NK-92 (cell line): ENCODE results near the gene HDHD2.

Source experiments
- DNase-seq: peaks from one replicate; lab custom pipeline; 2025; ENCODE audit not compliant: unreplicated experiment; lab: John Stamatoyannopoulos, UW

Gene HDHD2

DNA sequence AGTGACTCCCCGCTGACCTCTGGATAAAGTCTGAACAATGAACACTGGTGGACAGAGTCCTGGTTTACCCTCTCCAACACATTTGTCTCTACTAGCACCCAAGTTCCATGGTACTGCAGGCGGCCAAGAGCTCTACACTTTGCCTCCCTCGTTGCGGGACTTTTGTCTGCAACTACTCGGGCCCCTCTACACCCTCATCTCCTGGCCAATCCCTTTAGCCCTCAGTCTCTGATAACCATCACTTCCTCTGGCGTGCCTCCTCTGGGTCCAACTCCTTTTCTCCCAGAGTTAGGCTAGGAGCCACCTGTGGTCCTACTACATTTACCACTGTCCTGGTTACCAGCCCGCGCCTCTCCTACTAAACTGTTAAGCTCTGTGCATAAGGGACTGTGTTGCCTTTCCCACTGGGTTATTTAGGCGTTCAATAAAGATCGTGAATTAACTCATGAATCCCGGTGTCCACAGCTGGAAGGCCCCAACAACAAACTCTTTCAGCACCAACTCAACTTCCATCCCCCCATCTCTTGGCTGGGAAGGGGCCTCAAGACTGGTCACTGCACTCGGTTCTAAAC, 757 bp downstream of the HDHD2 start:
- no peak for DNase-seq

DNA sequence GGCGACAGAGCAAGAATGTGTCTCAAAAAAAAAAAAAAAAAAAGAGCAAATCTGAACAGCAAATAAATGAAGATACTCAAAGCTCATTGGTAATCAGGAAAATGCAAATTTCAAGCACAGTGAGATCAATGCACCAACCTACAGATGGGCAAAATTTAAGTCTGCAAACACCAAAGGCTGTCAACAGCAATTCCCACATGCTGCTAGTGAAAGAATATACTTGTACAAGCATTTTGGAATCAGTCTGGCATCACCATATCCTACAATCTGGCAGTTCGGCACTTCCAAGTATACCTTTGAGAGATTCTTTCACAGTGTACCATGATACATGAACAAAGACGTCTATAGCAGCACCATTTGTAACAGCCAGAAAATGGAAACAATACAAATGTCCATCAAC, 4.1 kb downstream of the HDHD2 start:
- no peak for DNase-seq

DNA sequence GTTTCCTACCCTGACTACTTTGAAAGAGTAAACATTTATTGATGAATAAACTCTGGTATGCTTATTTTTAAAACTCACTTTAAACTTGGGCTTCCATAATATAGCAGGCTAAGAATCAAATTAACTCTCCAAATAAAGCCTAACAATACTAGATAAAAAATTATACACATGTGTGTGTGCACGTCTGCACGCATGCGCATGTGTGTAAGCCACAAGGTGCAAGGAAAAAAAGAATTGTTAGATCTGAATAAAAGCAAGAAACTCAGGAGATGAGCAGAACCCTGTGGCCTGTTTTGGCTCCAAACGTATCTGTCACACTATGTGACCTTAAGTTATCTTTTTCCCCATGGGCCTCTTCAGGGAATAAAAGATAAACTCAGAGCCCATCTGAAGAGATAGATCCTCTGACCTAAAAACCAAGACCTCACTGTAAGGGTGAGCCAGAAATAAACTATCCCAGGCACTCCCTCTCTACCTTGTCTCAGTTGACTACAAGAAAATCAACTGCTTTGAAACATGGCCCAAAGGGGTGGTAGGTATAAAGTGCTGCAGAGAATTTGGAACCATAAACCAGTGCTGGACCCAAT, 6.3 kb downstream of the HDHD2 start:
- no peak for DNase-seq

DNA sequence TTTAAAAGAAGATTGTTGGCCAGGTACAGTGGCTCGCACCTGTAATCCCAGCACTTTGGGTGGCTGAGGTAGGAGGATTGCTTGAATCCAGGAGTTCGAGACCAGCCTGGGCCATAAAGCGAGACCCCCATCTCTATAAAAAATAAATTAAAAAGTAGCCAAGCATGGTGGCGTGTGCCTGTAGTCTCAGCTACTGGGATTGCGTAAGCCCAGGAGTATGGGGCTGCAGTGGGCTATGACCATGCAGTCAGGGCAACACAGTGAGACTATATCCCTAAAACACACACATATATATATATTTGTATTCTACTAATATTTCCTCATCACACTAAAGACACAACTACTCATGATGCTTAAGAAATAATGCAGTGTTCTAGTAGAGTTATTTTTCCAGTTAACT, 7.1 kb downstream of the HDHD2 start:
- DNase-seq: no peak

DNA sequence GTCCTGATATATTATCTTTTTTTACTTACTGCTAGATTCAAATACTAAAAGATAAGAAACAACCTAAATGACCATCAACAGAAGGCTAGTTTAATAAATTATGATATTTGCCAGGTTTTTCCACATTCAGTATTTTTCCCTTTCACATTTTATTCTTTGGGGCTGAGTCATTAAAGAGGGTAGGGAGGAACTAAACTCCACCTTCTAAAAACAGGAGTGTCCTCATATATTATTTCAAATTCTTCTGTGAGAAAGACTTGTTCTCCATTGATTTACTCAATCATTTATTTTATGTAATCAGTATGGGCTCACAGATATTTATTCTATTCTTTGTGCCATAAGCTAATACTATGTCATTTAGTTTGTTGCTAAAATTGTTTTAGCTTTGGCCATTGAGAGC, 9.0 kb downstream of the HDHD2 start:
- no peak for DNase-seq

DNA sequence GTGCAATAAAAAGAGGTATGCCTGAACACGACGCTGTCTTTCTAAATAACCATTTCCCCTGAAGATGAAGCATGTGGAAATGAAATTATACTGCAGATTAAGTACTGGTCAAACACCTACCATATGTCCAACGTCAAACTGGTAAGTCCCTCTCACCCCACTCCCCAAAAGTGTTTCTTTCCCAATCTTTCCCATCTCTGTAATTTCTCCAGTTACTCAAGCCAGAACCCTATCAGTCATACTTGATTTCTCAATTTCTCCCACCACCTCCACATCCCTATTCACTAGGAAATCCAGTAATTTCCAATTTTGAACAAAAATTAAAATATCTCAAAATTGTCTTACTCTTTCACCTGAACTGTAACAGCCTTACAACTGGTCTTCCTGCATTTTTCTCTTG, 29.2 kb downstream of the HDHD2 start:
- DNase-seq: no peak

DNA sequence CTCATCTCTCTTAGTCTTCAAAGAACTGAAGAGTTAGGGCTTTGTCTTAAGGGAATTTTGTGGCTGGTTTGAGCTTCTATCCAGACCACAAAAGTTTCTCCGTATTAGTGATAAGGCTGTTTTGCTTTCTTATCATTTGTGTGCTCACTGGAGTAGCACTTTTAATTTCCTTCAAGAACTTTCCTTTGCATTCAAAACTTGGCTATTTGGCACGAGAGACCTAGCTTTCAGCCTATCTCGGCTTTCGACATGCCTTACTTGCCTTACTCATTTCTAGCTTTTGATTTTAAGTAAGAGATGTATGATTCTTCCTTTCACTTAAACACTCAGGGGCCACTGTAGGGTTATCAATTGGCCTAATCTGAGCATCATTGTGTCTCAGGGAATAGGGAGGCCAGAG, 29.9 kb downstream of the HDHD2 start:
- DNase-seq: no peak

DNA sequence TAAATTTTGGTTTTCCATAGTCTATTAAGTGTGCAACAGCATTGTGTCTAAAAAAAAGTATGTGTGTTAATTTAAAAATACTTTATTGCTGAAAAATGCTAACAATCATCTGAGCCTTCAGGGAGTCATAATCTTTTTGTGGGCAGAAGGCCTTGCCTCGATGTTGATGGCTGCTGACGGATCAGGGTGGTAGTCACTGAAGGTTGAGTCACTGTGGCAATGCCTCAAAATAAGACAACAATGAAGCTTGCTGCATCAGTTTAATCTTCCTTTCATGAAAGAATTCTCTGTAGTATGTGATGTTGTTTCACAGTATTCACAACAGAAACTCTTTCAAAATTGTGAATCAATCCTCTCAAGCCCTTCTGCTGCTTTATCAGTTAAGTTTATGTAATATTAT, 31.3 kb downstream of the HDHD2 start:
- DNase-seq: no peak

DNA sequence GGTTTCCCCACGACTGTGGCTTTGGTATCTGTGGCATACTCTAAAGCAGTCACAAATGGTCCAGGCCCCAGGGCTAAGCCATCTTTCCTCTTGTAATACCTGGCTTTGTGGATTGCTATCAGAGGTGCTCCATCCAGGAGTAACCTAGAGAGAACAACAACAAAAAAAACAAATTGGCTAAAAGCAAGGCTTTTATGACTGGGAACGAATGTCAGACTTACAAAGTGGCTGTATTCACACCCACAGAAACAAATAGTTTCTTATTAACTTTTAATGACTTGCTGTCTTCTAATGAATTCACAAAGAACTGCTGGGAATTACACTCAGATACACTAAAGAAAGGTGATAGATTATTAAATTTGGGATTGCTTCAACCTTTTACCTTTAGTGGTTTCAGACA, 35.1 kb downstream of the HDHD2 start:
- no peak for DNase-seq

DNA sequence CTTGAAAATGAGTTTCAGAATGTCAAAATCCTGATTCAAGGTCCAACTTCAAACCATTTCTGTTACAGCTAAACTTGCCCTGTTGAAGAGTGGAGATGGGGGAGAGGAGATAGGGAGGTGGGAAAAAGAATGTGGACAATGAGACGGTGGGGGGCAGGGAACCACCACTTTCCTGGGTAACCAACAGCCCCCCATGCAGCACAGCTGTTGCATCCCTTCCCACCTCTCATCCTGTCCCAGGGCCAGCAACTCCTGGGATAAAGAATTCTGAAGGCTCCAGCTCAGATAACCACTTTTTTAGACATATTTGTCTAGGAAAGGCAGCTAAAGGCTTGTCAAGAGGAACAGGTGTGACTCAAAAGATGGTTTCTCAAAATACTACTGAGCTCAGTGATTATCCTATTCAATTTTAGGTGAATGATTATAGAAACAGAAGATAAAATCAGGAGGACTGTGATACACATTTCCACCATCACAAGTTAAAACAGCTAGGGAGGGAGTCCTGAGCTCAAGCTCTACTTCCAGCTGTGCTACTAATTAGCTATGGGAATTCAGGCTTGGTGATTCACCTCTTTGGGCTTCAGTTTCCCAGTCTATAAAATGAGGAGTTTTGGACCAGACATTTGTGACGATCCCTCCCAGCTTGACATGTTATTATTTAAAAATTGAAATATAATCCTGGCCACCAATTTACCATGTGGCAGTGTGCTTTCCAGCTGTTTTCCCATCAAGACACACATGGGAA, 36.3 kb downstream of the HDHD2 start:
- DNase-seq: no peak

DNA sequence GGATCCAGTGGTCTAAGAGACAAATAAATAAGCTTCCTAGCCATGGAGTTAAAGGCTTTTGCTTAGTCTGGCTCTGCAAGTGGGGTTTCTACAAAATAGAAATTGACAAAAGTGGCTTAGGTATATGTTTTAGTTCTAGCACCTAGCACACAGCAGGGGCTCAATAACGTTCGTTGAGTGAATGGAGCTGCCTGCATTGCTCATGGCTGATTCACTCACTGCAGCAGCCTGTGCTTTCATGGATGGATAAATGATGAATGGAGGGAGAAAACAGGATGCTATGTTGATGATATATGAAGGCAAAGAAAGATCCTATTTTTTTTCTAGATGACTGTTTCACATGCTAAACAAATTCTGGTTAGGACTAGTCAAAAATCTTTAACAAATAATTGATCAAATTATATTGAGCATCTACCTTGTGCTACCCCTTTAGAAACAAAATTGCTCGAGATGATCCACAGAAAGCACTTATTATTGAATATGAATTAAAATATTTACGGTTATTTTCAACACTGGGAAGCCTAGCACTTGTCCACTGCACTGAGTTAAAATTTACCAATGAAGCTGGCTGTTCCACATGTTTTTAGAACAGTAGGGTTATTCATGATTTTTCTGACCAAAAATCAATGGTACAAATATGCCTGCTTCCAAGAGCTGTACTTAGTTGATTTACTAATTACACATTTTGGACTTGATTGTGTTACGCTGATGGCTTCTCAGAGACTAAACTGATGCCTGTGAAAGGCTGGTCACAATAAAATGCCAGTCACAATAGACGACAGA, 39.6 kb downstream of the HDHD2 start:
- no peak for DNase-seq

DNA sequence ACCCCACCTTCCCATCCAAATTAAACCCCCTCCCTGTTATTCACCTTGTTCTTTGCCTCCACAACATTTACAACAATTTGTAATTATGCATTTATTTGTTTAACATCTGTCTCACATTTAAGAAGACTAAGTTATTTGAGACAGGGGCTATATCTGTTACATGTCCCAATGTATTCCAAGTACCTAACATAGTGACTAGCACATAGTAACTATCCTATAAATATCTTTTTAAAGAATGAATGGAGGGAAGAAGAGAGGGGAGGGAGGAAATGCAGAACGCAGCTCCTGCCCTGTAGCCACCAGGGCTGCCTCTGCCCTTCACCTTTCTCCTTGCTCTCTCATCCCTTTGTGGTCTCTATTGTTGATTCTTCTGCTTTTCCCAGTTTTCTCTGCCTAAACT, 40.6 kb downstream of the HDHD2 start:
- no peak for DNase-seq

DNA sequence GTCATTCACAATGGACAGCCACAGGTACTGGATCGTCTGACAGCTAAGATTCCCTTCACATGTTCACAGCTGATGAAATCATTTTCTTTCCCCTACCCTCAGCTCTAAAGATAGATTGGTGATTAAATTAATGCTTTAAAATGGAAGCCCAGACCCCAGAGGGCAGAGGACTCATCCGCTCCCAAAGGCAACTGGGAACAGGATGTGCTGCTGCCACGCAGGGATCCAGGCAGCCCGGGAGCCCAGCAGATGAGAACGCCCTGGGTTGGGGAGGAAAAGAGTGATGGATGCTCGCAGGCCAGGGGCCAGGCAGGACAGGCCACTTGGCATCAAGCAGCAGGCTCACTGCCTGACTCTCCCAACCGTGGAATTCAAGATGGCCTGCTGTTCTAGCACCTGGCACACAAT, 41.3 kb downstream of the HDHD2 start:
- DNase-seq: no peak

DNA sequence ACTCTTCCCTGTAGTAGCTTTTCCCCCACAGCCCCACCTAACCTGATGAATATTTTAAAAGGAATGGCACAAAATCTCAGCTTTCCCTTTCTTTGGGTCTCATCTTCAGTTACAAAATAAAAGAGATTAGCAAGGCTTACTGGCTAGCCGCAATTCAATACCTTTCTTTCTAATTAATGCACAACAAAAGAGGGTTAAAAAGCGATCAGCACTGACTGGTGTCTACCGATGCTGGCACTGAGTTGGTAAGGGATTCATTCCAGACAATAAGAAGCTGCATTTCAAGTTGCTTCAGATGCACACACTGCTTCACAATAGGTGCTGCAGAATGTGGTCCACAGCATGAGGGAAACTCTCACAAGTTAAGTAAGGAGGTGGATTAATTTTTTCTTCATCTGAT, 41.9 kb downstream of the HDHD2 start:
- no peak for DNase-seq

DNA sequence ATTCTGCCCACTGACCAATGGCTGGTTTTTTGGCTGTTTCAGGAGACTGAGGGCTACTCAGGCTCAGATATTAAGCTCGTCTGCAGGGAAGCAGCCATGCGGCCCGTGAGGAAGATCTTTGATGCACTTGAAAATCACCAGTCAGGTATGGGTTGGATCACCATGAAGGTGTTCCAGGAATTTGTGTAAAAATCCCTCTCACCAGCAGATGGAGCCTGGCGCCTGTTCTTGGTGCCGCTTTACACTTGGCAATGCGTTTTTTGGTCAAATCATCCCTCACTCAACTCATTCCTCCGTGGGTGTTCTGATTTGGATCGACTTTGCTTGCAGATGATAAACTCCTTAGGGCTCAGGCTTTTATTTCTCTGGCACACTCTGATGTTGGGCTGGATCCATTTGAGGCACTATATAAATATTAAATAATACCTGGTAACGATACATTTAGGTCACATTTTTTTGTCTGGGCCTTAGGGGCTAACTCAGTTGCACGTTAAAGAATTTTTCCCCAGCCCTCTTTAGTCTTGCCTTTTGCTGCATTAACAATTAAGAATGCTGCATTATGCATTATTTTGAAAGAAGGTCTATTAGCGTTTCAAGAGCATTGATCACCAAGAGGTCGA, 50.0 kb downstream of the HDHD2 start:
- no peak for DNase-seq

DNA sequence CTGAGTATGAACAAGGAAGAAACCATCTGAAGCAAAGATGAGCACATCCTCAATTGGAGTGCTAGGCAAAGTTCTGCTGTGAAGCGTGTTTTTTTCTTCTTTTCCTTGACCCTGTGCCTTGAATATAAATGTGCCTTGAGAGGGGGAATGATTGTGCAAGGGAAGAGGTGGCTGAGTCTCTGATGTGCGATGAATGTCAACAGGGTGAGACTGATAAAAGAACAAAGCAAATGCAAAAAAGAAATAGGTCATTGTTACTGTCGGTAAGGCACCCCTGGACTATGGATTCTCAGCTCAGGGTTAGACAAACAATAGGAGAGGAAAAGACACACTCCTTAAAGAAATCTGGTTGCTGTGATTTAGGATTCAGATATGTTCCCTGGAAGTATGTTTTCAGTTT, 54.5 kb downstream of the HDHD2 start:
- no peak for DNase-seq

DNA sequence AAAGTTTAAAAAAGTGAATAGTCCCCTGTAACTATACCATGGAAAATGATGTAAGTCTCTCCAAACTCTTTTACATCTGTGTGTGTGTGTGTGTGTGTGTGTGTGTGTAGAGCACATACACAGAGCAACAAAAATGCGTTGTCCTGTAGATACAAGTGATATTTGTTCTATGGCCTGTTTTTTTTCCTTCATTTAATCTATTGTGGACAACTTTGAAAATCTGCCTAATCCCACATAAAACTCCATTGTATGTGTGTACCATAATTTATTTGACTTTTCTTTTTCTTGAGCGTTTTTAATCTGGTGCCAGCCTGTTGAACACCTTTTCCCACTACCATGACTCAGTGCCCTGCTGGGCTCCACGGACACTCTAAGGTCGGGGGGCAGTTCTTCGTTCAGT, 62.6 kb downstream of the HDHD2 start:
- DNase-seq: no peak

DNA sequence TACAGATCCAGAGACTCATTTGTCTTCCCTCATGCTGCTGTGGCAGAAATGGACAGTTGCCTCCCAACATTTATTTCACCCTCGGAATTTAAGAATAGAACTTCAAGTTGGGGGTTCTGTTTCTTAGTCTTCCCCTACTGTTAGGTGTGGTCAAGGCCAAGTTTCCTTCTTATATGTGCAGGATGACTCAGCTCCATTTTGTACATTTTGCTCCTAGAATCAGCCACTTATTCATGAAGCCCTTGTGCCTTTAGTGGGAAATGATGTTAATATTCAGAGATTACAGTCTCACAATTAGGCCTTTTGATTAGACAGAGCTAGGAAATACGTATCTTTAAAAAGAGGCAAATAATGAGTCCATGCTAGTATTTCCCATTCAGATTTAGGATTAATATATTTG, 68.7 kb downstream of the HDHD2 start:
- DNase-seq: no peak

DNA sequence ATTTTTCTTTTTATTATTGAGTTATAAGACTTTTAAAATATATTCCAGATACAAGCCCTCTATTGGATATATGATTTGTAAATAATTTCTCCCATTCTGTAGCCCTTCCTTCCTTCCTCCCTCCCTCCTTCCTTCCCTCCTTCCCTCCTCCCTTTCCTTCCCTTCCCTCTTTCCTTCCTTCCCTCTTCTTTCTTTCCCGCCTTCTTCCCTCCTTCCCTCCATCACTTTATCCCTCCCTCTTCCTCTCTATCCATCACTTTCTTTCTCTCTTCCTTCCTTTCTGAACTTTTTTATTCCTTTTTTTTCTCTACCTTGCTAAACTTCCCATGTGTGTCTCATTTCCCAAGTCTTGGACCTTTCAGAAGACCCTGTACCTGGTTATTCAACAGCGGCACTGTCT, 69.4 kb downstream of the HDHD2 start:
- no peak for DNase-seq

DNA sequence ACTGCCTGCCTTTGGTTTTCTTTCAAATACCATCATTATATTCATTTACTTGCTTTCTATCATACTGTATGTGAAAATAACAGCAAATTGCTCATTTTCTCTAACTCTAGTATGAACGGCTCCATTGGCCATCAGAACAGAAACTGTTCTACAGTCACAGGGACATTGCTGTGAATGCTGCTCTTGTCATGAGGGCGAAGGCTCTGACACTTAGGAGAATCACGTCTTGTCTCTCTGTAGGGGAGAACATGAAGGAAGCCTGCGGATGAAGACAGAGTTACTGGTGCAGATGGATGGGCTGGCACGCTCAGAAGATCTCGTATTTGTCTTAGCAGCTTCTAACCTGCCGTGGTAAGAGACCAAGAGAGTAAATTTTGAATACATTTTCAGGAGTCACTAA, 73.2 kb downstream of the HDHD2 start:
- DNase-seq: no peak

DNA sequence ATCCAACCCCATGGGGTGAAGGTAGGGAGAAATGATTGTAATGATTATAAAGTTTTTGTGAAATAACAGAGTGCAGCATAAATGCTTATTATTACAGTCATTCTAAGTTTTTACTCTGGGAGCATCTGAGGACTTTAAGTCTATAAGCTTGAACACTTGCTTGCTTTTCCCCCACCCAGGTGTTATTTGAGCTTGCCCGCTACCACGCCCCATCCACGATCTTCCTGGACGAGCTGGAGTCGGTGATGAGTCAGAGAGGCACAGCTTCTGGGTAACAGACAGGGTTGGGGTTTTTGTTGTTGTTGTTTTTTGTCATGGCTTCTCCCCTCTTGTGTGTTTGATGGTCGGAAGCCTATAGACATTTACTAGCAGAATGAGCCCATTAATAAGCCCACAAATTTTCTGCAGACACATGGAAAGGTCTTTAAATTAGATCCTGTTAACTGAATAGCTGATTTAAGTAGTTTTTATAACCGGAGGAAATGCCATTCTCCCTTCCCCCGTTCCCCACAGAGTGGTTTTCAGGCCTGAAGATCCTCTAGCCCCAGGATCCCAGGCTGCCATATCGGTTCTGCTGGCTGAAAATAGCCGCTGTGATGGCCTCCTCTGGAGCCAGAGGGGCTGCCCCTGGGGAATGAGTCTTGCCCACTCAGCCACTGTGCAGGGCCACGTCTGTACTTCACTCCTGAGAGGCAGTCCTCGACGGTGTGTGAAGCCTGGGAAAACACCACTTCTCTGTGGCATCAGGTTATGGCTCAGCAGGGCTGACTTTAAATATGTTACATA, 75.0 kb downstream of the HDHD2 start:
- no peak for DNase-seq
